Measurements from ENCODE around the gene KIF3C. TPM values are rescaled to one million over a fixed set of nuclear protein-coding genes. Genes with fewer than 3 reads are reported as not detected.

The KIF3C gene
- total RNA-seq, 1 experiment from 2014 or later, result 39.5 TPM

DNA sequence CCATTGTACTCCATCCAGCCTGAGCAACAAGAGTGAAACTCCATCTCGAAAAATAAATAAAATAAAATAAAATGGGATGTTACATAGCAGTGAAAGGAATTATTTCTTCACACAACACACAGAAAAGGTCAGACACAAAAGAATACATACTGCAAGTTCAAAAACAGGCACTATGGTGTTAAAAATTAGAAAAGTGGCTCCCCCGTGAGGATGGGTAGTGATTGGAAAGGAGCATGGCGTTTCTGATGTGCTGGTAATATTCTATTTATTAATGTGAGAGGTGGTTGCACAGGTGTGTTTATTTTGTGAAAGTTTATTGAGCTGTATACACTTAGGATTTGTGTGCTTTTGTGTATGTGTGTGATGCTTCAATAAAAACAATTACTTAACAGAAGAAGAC lies 28.6 kb upstream of the KIF3C start:
- intact Hi-C loops (cut with micrococcal nuclease; ENCODE audit: unreplicated experiment), result no loop called here
- H3K4me1 ChIP-seq (ENCODE audit: insufficient read depth, low read length, poor library complexity, severe bottlenecking), result peaks cover 21% of the 10 kb centered on the region
- ChIA-PET CTCF (interaction anchor here (2.1 kb wide), 1 partner anchor 19 kb away, joined by 6 read pairs; no protein-coding TSS in a partner anchor), POLR2A (ENCODE audit: low non-redundant PET) (no interaction called here)
- TF ChIP-seq, protein P1, sequence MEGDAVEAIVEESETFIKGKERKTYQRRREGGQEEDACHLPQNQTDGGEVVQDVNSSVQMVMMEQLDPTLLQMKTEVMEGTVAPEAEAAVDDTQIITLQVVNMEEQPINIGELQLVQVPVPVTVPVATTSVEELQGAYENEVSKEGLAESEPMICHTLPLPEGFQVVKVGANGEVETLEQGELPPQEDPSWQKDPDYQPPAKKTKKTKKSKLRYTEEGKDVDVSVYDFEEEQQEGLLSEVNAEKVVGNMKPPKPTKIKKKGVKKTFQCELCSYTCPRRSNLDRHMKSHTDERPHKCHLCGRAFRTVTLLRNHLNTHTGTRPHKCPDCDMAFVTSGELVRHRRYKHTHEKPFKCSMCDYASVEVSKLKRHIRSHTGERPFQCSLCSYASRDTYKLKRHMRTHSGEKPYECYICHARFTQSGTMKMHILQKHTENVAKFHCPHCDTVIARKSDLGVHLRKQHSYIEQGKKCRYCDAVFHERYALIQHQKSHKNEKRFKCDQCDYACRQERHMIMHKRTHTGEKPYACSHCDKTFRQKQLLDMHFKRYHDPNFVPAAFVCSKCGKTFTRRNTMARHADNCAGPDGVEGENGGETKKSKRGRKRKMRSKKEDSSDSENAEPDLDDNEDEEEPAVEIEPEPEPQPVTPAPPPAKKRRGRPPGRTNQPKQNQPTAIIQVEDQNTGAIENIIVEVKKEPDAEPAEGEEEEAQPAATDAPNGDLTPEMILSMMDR (conservative IDR thresholded peaks at IDR 0.05; ENCODE audit: low read depth, low read length), result no peak
- no peak for TF ChIP-seq EZH2 (IDR thresholded peaks at IDR 0.05; ENCODE audit: borderline replicate concordance, low read depth, low read length, poor library complexity, severe bottlenecking)
- no peak overlapping the region for H3K4me3 ChIP-seq (ENCODE audit: low read depth, low read length, poor library complexity, severe bottlenecking)
- peak overlapping the region; percentile 61 for H3K27ac ChIP-seq (ENCODE audit: low read depth, low read length, poor library complexity, severe bottlenecking)
- no TSS peak for BruUV-seq (replicated peaks)
- H3K27me3 ChIP-seq (replicated peaks; ENCODE audit: insufficient read depth, low read depth, low read length, poor library complexity), result no peaks in the 10 kb centered on the region
- peaks cover 4% of the 10 kb centered on the region for H3K9me3 ChIP-seq (ENCODE audit: low read depth, low read length, poor library complexity, severe bottlenecking)
- DNase-seq (ENCODE audit: low spot score), result no peak
- H3K36me3 ChIP-seq (ENCODE audit: insufficient read depth, low read length, poor library complexity, severe bottlenecking), result no peaks in the 10 kb centered on the region

DNA sequence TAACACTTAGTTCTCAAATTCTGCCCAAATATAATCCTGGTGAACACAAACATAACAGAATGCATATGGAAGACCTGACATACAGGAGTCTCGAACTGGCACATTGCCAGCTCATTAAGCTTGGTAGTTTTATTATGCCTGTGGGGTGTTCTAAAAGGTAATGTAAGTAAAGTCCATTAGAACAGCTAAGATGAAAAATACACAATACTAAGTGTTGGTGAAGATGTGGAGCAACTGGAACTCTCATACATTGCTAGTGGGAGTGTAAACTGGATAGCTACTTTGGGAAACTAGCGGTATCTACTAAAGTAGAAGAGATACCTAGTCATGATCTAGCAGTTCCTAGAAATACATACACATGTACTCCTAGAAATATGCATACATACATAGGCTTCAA lies 27.3 kb upstream of the KIF3C start:
- no peaks in the 10 kb centered on the region for H3K36me3 ChIP-seq (ENCODE audit: insufficient read depth, low read length, poor library complexity, severe bottlenecking)
- TF ChIP-seq, protein P1 (conservative IDR thresholded peaks at IDR 0.05; ENCODE audit: low read depth, low read length), result no peak
- no peak for TF ChIP-seq EZH2 (IDR thresholded peaks at IDR 0.05; ENCODE audit: borderline replicate concordance, low read depth, low read length, poor library complexity, severe bottlenecking)
- no peaks in the 10 kb centered on the region for H3K27me3 ChIP-seq (replicated peaks; ENCODE audit: insufficient read depth, low read depth, low read length, poor library complexity)
- peaks cover 25% of the 10 kb centered on the region for H3K4me1 ChIP-seq (ENCODE audit: insufficient read depth, low read length, poor library complexity, severe bottlenecking)
- peaks cover 4% of the 10 kb centered on the region for H3K9me3 ChIP-seq (ENCODE audit: low read depth, low read length, poor library complexity, severe bottlenecking)
- no peak overlapping the region for H3K4me3 ChIP-seq (ENCODE audit: low read depth, low read length, poor library complexity, severe bottlenecking)
- H3K27ac ChIP-seq (ENCODE audit: low read depth, low read length, poor library complexity, severe bottlenecking), result no peak overlapping the region
- BruUV-seq (replicated peaks), result no TSS peak
- intact Hi-C loops (cut with micrococcal nuclease; ENCODE audit: unreplicated experiment), result no loop called here
- no peak for DNase-seq (ENCODE audit: low spot score)
- ChIA-PET POLR2A (ENCODE audit: low non-redundant PET) (no interaction called here), CTCF (no interaction called here)

DNA sequence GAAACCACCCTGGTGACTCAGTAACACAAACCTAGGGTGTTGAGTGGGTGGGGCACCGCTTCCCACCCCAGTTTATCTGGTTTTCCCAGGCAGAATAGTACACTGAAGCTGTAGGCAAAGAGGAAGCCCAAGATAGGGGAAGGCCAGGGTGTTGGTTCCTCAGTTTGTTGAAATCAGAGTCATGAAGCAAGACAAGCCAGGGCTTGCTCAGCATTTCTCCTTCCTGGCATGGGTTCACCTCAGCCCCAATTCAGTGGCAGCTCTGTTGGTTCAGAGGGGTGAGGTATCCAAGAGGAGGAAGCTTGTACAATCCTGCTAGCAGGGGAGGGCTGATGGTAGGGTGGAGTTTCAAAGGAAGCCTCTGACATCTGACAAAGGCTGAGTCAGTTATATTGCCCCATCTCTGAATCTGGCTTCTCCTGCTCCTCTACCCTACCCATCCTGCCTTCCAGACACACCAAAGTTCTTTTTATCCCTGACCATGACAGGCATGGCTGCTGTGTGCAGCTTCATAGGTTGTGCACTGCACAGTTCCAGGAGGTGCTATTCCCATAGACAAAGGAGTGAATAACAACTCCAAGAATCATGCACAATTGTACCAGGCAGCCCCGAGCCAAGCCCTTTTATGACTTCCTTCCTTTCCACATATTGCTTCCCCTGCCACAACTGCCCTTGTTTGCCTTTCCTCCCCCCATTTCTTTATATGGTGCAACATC lies 26.7 kb upstream of the KIF3C start:
- H3K9me3 ChIP-seq (ENCODE audit: low read depth, low read length, poor library complexity, severe bottlenecking), result peaks cover 4% of the 10 kb centered on the region
- no peak overlapping the region for H3K27ac ChIP-seq (ENCODE audit: low read depth, low read length, poor library complexity, severe bottlenecking)
- BruUV-seq (replicated peaks), result no TSS peak
- POLR2A ChIA-PET (ENCODE audit: low non-redundant PET), result no interaction called here
- H3K27me3 ChIP-seq (replicated peaks; ENCODE audit: insufficient read depth, low read depth, low read length, poor library complexity), result no peaks in the 10 kb centered on the region
- peaks cover 25% of the 10 kb centered on the region for H3K4me1 ChIP-seq (ENCODE audit: insufficient read depth, low read length, poor library complexity, severe bottlenecking)
- intact Hi-C loops (cut with micrococcal nuclease; ENCODE audit: unreplicated experiment), result no loop called here
- H3K36me3 ChIP-seq (ENCODE audit: insufficient read depth, low read length, poor library complexity, severe bottlenecking), result no peaks in the 10 kb centered on the region
- CTCF ChIA-PET, result no interaction called here
- no peak overlapping the region for H3K4me3 ChIP-seq (ENCODE audit: low read depth, low read length, poor library complexity, severe bottlenecking)
- peak; percentile 26 for DNase-seq (ENCODE audit: low spot score)
- TF ChIP-seq EZH2 (IDR thresholded peaks at IDR 0.05; ENCODE audit: borderline replicate concordance, low read depth, low read length, poor library complexity, severe bottlenecking), result no peak
- TF ChIP-seq, protein P1 (conservative IDR thresholded peaks at IDR 0.05; ENCODE audit: low read depth, low read length), result no peak
